HG02981 (cell line): ENCODE data around the gene CFAP20DC.
"Not testable (repeated sequence)": the region's sequence is repeated elsewhere in the genome, so short reads cannot be mapped to it uniquely, and the experiment has no call there.

Source experiments
- ATAC-seq: cut with Tn5 transposase; IDR thresholded peaks from one replicate; pipeline ENCODE4 v1.9.1; 2021; ENCODE audit warnings: mild to moderate bottlenecking, moderate library complexity; ENCODE audit not compliant: unreplicated experiment

Gene CFAP20DC

DNA sequence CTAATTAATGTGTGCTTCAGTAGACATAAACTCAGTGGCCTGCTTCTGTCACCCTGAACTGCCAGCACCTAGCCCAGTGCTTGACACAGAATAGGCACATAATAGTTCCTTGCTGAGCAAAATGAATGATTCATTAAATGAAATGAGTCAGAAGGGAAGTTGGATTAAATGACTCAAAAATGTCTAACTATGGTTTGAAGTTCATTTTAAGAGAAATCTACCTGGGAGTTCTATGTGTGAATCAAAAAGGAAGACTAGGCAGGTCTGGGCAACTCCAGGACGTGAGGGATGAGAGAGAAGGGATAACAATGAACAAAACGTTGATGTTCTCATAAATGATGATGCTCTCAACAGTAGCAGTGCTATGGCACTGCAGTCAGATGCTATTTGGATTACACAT lies 175.0 kb downstream of the CFAP20DC start:
- ATAC-seq = peak; percentile 86

DNA sequence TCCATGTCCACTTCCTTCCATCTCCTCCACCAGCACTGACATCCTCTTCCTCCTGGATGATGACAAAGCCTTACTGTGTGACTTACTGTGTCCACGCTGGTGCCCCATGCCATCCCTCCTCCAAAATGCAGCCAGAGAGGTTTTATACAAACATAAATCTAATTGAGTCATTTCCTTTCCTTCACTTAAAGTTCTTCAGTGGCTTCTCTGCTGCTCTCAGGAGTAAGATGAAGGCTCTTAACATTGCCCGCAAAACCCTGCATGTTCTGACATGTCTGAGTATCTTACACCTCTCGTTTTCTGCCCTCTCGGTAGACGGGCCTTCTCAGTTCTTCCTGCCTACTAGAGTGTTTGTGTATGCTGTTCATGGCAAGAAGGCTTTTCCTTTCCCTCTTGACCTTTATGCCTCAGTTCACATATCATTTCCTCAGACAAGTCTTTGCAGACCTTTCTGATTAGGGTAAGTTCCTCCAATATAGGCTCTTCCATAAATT lies 175.5 kb downstream of the CFAP20DC start:
- ATAC-seq = peak; percentile 60

DNA sequence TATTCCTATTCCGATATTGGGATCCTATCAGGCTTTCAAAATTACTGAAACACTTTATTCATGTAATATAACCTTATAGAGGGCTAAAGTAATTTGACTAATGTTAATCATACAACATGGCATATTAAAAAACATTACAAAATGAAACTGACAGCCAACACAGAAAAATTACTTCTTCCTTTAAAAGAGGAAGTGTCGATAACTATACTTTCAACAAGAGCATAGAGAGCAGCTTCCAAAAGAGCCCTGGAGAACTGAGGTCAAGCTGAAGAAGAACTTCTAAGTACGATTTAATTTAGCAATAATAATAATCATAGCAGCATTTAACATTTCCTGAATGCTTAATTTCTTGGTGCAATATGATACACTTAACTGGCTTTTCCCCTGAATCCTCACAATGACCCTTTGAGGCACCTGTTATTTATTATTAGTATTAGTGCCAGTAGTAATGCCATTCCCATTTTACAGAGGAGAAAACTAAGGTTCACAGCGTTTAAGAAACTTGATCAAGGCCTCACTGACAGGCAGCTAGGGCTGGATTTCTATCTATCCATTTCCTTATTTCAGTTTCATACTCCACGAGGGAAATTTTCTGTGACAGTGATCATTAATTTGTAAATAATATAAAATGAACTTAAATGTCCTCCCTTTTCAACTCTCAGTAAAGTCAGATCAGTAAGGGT lies 181.6 kb downstream of the CFAP20DC start:
- ATAC-seq = peak; percentile 72

DNA sequence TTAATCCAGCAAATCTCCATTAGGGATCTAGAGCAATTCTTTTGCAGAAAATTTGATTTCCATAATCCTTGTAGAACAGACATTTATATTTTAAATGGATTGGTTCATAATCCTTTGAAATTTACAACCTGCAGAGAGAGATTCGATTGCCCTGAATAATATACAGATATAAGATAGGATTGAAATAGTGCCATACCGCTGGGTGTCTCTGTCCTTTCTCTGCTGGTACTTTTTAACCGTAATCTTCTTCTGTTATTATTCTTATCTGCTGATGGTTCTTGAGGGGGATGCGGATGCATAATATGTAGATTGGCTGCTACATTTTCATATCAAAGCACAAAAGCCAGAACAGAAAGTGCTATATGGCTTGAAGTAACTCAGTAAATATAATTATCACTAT lies 182.2 kb downstream of the CFAP20DC start:
- no peak for ATAC-seq

DNA sequence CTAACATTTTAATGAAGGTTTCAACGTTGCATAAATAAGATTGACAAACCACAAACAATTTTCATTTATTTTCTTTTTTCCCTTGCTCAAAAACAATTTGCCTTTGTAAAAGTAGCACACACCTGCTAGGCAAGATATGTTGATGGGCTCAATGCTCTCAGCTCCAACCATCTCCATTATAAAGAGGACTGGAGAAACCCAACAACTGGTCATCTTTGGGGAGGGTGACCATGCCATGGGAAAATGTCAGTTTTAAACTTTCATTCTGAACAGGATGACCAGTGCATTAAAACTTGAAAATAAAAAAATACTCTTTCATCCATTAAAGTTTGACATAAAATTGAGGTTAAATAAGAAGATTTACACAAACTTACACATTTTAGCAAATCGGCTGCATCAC lies 183.7 kb downstream of the CFAP20DC start:
- ATAC-seq = no peak

DNA sequence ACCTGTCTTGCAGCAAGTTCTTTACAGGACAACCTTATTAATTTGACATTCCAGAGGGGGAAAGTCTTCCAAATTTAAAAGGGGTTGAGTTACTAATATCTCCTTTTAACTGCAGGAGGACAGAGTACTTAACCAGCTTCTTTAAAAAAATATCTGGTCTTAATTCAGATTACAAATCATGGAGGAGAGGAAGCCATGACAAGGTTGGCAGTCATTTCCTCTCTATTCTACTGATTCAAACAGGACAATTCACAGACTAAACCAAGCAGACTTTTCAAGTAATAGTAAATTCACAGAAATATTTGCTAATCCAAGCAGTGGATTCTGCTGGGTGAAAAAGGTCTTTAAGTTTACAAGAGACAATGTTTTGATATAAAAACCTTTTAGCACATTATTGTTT lies 185.3 kb downstream of the CFAP20DC start:
- ATAC-seq = no peak

DNA sequence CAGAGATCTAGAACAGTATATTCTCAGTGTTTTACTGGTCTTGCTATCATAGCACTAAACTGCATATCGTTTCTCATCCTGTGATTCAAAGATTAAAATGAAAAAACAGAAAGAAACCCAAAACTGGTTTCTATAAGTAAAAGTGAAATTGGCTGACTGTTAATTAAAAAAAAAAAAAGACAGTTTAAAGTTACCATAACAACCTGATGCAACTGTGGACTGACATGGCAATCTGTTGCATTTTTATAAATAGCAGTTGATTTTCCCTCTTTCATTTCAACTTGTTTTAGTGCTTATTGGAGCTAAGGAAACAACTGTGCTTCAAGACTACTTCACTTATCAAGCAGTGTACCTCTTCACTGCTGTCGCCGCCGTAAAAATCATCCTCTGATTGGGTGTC lies 186.6 kb downstream of the CFAP20DC start:
- no peak for ATAC-seq

DNA sequence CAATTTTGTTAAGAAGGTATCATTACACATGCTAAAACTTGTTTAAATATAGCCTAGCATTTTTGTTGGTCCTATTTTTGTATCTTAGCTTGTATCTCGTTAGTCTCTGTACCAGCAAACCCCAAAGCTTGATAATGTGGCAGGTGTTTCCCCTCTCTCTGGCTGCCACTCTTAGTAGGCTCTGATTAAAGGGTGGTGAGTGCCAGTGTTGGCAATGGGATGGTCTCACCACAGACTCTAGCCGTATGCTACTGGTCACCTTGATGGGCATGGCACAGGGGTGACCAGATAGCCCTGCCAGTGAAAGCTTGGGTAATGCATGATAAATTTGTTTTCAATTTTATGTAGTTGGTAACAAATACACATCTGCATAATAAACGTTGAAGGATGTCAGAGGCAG lies 188.3 kb downstream of the CFAP20DC start:
- no peak for ATAC-seq

DNA sequence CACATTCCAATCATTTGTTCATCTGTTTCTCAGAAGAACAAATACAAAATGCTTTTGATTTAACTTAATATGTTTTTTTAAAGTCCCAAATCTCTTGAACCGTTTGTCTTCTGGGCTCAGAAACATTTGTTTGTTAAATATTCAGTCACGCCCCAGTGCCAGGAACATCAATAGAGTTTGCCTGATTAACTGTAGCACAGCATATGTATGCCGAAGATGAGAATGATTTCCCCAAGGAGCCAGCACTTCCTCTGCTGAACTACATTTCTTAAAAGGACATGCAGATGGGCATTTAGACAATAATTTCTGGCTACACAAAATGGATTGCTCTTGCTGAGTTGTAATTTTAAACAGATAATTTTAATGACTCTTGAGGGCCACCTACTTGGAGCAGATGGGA lies 191.7 kb downstream of the CFAP20DC start:
- ATAC-seq = no peak

DNA sequence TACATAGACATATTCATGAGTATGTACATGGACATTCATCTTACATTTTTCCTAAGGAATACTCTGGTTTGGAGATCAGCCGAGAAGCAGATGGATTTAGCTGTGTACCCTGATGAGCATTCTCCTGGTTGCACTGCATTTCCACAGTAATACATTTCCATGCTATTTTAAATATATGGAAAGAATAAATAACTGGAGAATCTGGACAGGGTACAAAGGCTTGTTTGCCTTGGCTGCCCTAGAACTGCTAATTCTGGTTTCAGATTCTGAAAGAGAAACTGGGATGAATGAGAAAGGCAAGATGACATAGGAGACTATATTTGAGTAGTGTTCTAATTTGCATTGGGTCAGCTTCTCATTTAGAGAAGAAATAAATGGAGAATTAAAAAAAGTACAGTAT lies 192.4 kb downstream of the CFAP20DC start:
- ATAC-seq = no peak

DNA sequence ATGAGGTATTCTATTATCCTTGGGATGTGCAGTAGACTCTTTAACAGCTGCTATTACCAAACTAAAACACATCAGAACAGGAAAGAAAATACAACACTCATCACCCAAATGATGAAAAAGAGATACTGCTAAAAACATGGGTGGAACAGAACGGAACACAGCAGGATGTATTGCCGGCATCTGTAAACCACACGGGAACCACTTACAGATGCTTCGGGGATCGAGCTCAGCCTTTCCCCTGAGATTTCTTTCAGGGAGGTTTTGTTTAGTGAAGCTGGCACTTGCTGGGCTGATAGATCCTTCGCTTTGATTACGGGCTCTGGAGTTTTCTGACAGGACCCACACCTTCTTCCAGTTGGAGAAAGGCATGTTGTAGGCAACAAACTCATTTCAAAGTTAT lies 201.0 kb downstream of the CFAP20DC start:
- no peak for ATAC-seq

DNA sequence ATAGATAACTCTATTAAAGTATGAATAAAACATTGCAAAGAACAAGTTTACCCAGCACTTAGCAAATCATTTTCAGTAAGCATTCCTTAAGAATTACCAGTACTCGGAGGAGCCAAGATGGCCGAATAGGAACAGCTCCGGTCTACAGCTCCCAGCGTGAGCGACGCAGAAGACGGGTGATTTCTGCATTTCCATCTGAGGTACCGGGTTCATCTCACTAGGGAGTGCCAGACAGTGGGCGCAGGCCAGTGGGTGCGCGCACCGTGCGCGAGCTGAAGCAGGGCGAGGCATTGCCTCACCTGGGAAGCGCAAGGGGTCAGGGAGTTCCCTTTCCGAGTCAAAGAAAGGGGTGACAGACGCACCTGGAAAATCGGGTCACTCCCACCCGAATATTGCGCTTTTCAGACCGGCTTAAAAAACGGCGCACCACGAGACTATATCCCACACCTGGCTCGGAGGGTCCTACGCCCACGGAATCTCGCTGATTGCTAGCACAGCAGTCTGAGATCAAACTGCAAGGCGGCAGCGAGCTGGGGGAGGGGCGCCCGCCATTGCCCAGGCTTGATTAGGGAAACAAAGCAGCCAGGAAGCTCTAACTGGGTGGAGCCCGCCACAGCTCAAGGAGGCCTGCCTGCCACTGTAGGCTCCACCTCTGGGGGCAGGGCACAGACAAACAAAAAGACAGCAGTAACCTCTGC lies 207.6 kb downstream of the CFAP20DC start:
- ATAC-seq = not testable (repeated sequence)

DNA sequence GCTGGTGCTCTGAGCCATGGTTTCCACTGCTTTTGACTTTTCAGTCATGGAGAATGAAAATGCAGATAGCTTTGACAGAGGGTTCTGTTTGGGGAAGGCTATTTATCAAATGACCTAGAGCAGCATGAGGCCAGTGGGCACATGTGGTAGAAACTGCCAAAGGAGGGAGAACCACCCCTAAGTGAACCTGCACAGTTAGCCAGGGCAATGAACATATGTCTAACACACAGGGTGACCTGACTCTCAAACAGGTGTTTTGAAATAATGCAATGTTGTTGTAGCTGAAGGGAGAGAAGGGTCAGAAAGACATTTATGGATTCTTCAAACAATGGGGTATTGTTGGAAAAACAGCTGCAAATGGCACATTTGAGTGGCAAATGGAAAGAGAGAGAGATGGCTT lies 208.9 kb downstream of the CFAP20DC start:
- no peak for ATAC-seq

DNA sequence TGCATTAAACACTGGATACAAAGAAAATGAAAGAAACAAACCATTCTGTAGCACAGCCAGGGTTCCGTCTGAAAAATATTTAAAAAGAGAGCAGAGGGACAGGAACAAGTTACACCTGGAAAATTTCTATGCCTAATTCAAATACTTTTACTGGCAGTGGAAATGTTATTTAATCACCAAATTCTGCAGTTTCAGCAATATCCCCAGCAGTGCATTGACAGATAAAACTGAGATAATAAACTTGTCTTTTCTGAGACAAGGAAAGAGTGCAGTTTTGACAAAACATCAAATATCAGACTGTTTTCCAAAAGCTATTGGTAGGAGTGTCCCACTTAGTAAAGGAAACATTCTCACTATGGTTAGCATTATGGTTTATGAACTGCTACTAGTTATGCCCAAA lies 209.9 kb downstream of the CFAP20DC start:
- no peak for ATAC-seq

DNA sequence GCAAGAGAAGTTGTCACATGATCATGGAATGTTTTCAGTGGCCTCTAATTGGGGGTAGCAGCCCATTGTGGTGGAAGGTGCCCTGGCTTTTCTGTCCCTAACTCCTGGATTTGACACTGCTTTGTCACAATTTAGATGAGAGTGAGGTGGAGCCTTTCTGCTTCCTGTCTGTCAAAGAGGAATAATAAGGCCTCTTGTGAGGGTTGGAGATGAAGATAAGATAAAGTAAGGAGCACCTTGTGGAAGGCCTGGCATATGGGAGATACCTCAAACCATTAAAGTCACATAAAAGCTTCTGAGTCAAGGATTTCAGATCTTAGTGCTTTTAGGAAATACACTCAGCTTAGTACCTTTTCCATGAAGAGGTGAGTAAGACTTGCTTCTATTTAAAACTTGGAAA lies 210.6 kb downstream of the CFAP20DC start:
- ATAC-seq = no peak

DNA sequence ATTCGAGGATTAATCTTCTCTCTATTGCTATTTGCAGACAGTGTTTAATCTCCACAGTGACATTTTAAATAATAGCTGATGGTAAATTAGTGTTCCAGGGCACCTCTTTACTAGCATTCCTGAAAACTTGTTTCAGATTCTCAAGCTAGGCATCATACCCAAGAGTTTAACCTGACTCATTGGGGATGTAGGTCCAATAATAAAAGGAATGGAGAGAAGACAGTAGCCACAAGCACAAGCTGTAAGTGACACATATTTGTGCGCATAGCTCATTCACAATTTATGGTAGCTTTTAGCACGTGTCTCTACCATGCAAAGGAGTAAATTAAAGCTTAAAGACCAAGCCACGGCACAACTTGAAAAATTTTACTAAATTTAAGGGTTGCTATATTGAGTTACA lies 212.0 kb downstream of the CFAP20DC start:
- no peak for ATAC-seq

DNA sequence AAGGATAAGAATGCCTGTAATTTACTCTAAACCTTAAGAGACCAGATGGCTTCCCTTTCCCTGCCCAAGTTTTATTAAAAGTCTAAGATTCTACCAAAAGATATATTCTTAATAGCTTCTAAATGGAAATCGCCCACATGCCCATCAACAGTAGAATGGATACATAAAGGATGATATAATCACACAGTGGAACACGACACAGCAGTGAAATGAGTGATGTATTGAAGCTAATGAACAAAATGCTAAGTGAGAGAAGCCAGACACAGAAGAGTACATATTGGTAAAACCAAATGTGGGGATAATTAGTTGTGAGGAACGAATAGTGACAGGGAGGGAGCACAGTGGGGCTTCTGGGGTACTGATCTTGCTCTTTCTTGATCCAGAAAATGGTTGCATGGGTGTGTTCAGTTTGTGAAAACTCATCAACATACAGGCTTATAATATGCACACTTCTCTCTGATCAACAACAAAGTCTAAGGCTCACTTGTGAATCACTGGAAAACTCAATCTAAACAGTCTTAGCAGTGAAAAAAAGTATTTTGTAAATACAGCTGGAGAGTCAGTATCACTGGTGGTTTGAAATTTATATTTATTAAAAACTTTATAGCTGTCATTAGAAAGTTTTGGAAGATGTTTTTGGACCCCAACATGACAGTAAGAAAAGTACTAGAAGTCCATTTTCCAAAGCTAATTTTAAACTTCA lies 212.5 kb downstream of the CFAP20DC start:
- ATAC-seq = no peak

DNA sequence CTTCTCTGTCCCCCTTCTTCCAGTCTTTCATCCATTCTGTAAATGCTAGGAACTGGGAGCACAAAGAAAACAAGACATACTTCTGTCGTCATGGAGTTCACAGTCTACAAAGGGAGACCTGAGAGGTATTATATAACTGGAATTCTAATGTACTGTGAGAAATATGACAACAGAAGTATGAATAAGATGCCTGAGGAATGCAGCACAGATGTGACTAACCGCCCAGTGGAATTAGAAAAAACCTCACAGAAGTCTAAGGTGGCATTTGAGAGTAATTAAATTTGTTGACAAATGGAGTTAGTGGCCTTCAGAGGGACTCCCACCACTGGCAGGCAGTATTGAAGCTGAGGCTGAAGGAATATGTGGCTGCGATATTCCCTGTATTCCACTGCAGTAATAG lies 214.7 kb downstream of the CFAP20DC start:
- ATAC-seq = no peak

DNA sequence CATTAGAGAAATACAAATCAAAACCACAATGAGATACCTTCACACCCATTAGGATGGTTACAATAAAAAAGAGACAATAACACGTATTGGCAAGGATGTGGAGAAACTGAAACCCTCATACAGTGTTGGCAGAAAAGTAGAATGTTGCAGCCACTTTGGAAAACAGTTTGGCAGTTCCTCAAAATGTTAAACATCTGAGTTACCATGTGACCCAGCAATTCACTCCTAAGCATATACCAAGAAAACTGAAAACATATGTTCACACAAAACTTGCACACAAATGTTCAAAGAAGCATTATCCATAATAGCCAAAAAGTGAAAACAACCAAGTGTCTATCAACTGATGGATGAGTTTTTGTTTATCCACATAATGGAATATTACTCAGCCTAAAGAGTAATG lies 216.3 kb downstream of the CFAP20DC start:
- no peak for ATAC-seq

DNA sequence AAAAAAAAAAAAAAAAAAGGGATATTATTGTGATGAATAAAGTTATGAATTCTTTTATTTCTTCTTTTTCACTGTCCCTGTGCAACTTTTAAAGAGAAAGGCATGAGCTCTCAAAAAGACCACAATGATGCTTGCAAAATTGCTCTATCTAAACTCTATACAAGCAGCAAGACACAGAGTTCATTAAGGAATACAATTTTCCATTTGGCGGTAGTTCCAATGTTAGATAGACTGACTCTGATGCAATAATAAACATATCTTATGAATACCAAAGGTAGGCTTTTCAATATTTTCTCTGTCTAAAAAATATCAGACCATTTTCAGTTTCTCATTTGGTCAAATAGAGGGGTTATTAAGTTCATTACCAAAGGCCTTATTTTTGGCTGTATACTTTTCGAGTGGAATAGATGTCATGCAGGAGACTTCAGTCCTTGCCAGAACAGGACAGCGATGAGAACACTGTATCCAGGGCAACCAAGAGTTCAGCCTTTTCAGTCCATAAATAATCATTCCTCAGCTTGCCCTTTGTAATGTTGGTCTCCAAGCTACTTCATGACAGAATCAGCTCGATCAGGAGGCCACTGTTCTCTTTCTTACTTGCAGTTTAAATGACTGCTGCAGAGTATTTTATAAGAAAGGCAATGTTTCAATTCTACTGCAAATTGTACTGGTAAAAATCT lies 220.4 kb downstream of the CFAP20DC start:
- ATAC-seq = no peak

DNA sequence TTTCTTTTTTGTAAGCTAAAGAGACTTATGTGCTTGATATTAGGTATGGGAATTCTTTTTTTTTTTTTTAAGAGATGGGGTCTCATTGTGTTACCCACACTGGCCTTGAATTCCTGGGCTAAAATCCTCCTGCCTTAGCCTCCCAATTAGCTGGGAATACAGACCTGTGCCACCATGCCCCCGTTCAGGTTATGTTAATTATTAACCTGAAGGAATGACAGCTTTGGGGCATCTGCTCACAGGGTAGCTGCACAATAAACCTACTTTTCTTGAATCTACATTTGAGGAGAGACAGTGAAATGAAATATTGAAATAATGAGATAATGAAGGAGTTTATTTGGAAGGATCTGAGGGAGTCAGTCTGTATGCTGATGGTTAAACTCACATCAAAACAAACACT lies 225.0 kb downstream of the CFAP20DC start:
- ATAC-seq = no peak
